Parathyroid adenoma (tissue), 2 donors: ENCODE results near the gene CCDC32.

Source experiments
- H2AFZ ChIP-seq: fragments of 300-600 bp; sonication (generic); one replicate; pipeline ENCODE4 v1.7.0; 2017; ENCODE audit warnings: antibody characterized with exemption, mild to moderate bottlenecking
- H3K27ac ChIP-seq: fragments of 300-600 bp; sonication (generic); one replicate; pipeline ENCODE4 v1.7.0; 2017
- H3K27me3 ChIP-seq: fragments of 300-600 bp; sonication (generic); one replicate; pipeline ENCODE4 v1.7.0; 2017; ENCODE audit warnings: low read length; ENCODE audit not compliant: control insufficient read depth, insufficient read depth
- H3K36me3 ChIP-seq: fragments of 300-600 bp; sonication (generic); one replicate; pipeline ENCODE4 v1.7.0; 2017; ENCODE audit warnings: low read length; ENCODE audit not compliant: control insufficient read depth, insufficient read depth
- H3K4me1 ChIP-seq: fragments of 300-600 bp; sonication (generic); one replicate; pipeline ENCODE4 v1.7.0; 2017; ENCODE audit warnings: control low read depth
- H3K4me2 ChIP-seq: fragments of 300-600 bp; sonication (generic); one replicate; pipeline ENCODE4 v1.7.0; 2017; ENCODE audit warnings: low read length
- H3K4me3 ChIP-seq: fragments of 300-600 bp; sonication (generic); one replicate; pipeline ENCODE4 v1.7.0; 2017; ENCODE audit warnings: low read depth, low read length
- H3K79me2 ChIP-seq: fragments of 300-600 bp; sonication (generic); one replicate; pipeline ENCODE4 v1.7.0; 2017; ENCODE audit warnings: control low read depth
- H3K9ac ChIP-seq: fragments of 300-600 bp; sonication (generic); one replicate; pipeline ENCODE4 v1.7.0; 2017; ENCODE audit warnings: mild to moderate bottlenecking
- H3K9me3 ChIP-seq: fragments of 300-600 bp; sonication (generic); one replicate; pipeline ENCODE4 v1.7.0; 2017; ENCODE audit warnings: low read length; ENCODE audit not compliant: control insufficient read depth
- TF ChIP-seq, protein P1 (sequence below): fragments of 300-600 bp; sonication (generic); IDR thresholded peaks from one replicate; pipeline ENCODE4 v1.7.0; 2017; ENCODE audit warnings: antibody characterized with exemption, mild to moderate bottlenecking
- donor health status: primary hyperparathyroidism.

CCDC32 gene

DNA sequence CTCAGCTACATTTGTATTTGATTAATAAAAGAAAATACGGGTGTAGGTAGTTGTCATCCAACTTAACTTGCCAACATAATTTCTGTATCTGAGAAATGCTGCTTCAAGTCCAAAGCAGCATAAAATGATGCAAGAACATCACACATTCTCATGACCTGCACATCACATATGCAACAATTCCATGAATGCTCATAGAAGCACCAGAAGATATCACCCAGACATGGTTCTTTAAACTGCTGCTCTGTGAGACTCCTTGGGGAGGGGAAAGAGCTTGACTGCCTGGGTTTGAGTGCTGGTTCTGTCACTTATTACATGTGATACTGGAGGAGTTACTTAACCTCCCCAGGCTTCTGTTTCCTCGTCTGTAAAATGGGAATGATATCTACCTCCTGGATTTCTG is 54.6 kb downstream of the CCDC32 start:
- no peak overlapping the region for H2AFZ ChIP-seq
- H3K4me1 ChIP-seq, result peaks cover 12% of the 10 kb centered on the region
- TF ChIP-seq, protein P1, sequence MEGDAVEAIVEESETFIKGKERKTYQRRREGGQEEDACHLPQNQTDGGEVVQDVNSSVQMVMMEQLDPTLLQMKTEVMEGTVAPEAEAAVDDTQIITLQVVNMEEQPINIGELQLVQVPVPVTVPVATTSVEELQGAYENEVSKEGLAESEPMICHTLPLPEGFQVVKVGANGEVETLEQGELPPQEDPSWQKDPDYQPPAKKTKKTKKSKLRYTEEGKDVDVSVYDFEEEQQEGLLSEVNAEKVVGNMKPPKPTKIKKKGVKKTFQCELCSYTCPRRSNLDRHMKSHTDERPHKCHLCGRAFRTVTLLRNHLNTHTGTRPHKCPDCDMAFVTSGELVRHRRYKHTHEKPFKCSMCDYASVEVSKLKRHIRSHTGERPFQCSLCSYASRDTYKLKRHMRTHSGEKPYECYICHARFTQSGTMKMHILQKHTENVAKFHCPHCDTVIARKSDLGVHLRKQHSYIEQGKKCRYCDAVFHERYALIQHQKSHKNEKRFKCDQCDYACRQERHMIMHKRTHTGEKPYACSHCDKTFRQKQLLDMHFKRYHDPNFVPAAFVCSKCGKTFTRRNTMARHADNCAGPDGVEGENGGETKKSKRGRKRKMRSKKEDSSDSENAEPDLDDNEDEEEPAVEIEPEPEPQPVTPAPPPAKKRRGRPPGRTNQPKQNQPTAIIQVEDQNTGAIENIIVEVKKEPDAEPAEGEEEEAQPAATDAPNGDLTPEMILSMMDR, result no peak
- no peak overlapping the region for H3K4me2 ChIP-seq
- no peak overlapping the region for H3K9ac ChIP-seq
- no peaks in the 10 kb centered on the region for H3K79me2 ChIP-seq
- peak overlapping the region; percentile 82 for H3K27ac ChIP-seq
- no peaks in the 10 kb centered on the region for H3K36me3 ChIP-seq
- H3K27me3 ChIP-seq, result no peaks in the 10 kb centered on the region
- H3K9me3 ChIP-seq, result no peaks in the 10 kb centered on the region
- no peak overlapping the region for H3K4me3 ChIP-seq

- Histone ChIP-seq H2AFZ (no peak overlapping the region), H3K79me2 (no peaks in the 10 kb centered on the region), H3K4me2 (no peak overlapping the region), H3K4me1 (peaks cover 12% of the 10 kb centered on the region), H3K9ac (no peak overlapping the region), H3K36me3 (no peaks in the 10 kb centered on the region), H3K27ac (no peak overlapping the region), H3K27me3 (no peaks in the 10 kb centered on the region), H3K4me3 (no peak overlapping the region), H3K9me3 (no peaks in the 10 kb centered on the region)
- TF ChIP-seq, protein P1, result no peak
Observed at GRCh38 chr15:40508216-40508615, 56.6 kb downstream of the CCDC32 start.

DNA sequence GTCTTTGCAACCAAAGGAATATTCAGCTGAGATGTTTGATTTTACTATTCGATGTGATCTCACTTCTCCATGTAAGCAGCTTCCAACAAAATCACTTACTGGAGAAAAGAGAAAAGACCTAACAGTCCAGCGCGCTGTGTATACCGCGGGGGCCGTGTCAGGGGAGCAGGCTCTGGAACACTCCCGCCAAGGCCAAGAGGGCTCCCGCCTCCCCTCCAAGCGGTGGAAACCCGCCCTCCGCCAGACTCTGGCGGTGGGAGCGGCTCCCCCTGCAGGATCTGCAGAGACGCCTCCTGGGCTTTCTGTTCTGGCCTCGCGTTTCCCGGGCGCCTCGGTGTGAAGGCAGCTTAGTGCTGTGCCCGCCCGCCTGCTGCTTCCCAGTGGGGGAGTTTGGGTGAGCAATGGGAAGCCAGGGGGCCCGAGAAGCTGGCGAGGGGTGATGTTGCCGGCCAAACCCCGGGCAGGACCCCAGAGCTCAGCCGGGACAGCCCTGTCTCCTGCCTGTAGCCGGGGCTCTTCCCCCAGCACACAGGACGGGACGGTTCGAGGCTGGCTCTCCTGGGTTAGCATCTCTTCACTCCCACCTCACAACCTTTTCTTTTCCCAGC is 57.8 kb downstream of the CCDC32 start:
- Histone ChIP-seq H2AFZ (peak overlapping the region; percentile 77), H3K4me3 (peak overlapping the region; percentile 21), H3K4me2 (peak overlapping the region; percentile 63), H3K79me2 (no peaks in the 10 kb centered on the region), H3K36me3 (no peaks in the 10 kb centered on the region), H3K27me3 (no peaks in the 10 kb centered on the region), H3K9ac (no peak overlapping the region), H3K9me3 (no peaks in the 10 kb centered on the region), H3K4me1 (peaks cover 12% of the 10 kb centered on the region), H3K27ac (no peak overlapping the region)
- TF ChIP-seq, protein P1, result peak; percentile 53
